ENCODE data around the gene PFKL. TPM values are rescaled to one million over a fixed set of nuclear protein-coding genes. Genes with fewer than 3 reads are reported as not detected.
"Not testable (repeated sequence)": the region's sequence is repeated elsewhere in the genome, so short reads cannot be mapped to it uniquely, and the experiment has no call there.

Gene PFKL
- total RNA-seq, 1 donor from 2014 or later = 329 TPM

DNA sequence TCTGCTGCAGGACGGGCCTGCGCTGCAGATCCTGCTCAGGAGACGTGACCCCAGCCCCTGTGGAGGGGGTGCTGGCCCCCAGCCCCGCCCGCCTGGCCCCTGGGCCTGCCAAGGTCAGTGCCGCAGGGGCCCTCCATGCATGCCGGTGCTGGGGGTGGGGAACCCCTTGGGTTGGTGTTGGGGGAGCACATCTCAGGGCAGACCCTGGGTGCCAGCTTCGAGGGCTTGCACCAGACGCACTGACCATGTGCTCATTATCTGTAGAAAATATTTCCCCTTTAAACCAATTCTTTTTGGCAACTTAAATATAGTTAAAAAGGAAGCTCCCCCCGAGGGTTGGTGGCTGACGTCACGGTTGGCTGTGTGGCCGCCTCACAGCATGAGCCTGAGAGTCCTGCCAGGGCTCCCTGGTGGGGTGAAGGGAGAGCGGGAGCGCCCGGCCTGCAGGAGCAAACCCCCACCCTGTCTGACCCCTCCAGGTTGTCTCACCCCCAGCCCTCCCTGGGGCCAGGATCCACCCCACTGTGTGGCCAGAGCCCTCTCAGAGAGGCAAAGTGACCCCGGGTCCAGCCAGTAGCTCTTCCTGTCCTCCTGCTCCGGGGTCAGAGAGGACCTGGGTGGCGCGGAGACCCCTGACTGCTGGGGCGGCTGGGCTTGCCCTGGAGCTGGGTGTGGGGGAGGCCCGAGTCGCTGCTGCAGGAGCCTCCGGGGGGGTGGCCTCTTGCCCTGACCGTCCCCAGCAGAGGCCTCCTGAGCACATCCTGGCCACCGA lies 5.3 kb upstream of the PFKL start:
- peak in 1 of 2 donors; percentile 66 for DNase-seq (ENCODE audit: low read depth in 2 of 2)

DNA sequence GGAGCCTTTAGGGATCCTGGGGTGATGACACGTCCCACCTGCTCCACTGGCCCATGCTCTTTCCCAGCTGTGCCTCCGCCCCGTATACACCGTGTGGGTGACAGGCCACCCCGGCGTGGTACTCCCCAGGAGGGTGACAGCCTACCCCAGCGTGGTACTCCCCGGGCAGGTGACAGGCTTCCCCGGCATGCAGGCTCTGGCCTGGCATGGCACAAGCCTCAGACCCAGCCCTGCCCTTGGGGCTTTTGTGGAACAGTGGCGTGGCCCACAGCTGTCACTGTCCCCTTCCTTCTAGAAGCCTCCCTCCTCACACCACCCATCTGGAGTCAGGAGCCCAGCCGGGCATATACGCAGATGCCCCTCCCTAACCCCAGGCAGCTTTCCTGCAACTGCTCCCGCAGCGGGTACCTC lies 4.7 kb upstream of the PFKL start:
- no peak for DNase-seq (ENCODE audit: low read depth in 2 of 2)

DNA sequence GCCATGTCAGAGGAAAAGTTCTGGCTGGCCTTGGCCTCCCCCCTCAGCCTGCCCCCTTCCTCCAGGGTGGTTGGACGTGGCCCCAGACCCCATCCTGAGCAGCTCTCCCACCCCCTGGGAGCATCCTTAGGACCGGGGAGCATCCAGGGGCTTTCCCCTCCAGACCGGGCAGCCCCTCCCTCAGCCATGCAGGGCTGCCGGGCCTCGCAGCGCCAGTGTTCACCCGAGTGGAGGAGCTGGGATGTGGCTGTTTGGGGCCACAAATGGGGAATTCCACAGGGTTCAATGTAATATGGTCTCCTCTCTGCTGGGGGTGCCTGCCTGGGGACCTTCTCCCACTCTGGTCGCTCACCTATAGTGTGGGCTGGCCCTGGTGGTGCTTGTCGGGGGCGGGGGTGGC lies 4.2 kb upstream of the PFKL start:
- DNase-seq (ENCODE audit: low read depth in 2 of 2) = no peak

DNA sequence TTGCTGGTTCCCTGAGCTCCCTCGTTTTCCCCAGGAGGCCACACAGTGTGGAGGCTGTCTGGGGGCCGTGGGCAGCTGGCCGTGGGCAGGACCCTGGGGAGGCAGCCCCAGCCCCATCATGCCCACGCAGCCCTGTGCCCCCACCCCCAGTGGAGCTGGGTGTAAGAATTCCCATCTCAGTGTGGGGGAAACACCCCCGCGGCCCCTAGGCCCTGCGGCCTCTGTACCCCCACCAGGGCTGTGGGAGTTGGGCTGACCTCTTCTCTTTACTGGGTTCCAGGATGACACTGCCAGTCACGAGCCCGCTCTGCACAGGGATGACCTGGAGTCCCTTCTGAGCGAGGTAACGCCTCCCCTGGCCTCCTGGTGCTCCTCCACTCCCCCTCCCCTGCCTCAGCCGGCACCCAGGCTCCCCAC lies 3.7 kb upstream of the PFKL start:
- DNase-seq (ENCODE audit: low read depth in 2 of 2) = no peak

DNA sequence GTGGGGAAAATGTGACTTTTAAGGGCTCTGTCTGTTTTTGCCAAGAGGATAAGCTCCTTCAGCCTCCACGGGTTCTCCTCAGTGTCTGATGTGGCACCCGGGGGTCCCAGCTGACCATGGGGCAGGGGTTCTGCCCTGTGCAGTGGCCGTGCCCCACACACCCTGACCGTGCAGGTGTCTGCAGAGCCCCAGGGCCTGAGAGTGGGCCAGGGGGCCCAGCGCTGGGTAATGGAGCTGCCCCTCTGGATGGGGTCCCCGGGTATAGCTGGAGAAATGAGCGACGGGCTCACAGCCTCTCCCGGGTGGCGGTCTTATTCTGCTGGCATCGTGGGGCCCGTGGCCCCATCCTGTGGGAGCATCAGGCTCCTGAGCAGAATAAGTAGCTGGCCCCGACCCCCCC lies 2.9 kb upstream of the PFKL start:
- DNase-seq (ENCODE audit: low read depth in 2 of 2) = no peak

DNA sequence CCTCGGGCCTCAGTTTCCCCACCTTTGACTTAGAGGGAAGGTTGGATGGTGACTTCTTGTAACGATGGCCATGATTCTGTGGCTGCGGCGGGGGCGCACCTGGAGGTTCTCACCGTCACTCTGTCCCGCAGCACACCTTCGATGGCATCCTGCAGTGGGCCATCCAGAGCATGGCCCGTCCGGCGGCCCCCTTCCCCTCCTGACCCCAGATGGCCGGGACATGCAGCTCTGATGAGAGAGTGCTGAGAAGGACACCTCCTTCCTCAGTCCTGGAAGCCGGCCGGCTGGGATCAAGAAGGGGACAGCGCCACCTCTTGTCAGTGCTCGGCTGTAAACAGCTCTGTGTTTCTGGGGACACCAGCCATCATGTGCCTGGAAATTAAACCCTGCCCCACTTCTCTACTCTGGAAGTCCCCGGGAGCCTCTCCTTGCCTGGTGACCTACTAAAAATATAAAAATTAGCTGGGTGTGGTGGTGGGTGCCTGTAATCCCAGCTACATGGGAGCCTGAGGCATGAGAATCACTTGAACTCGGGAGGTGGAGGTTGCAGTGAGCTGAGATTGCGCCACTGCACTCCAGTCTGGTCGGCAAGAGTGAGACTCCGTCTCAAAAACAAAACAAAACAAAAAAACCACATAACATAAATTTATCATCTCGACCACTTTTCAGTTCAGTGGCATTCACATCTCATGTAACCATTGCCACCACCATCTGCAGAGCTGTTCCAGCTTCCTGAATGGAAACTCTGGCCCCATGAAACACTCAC lies 2.1 kb upstream of the PFKL start:
- peak; percentile 86 to 87 for DNase-seq (ENCODE audit: low read depth in 2 of 2)

DNA sequence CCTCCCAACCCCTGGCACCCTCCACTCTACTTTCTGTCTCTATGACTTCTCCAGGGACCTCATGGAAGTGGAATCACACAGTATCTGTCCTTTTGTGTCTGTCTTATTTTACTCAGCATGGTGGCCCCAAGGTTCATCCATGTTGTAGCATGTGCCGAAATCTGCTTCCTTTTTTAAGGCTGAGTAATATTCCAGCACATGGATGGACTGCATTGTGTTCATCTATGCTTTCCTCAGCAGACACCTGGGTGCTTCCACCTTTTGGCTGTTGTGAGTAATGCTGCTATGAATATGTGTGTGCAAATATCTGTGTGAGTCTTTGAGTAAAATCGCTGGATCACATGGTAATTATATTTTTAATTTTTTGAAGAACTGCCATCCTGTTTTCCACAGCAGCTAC lies 1.6 kb upstream of the PFKL start:
- peak in 1 of 2 donors; percentile 32 for DNase-seq (ENCODE audit: low read depth in 2 of 2)

DNA sequence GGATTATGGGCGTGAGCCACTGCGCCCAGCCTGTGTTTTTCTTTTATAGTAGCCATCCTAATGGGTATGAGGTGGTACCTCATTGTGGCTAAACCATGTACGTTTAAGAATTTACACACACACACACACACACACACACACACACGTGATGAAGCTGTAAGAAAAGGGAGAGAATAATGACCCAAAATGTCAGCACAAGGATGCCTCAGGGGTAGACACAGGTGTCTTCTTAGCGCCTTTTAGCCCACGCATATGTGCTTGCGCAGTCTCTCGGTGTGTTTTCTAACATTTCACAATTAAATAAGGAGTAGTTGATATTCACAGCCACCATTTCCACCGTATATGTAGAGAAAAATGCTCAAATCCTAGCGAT lies 782 bp upstream of the PFKL start:
- DNase-seq (ENCODE audit: low read depth in 2 of 2) = no peak

DNA sequence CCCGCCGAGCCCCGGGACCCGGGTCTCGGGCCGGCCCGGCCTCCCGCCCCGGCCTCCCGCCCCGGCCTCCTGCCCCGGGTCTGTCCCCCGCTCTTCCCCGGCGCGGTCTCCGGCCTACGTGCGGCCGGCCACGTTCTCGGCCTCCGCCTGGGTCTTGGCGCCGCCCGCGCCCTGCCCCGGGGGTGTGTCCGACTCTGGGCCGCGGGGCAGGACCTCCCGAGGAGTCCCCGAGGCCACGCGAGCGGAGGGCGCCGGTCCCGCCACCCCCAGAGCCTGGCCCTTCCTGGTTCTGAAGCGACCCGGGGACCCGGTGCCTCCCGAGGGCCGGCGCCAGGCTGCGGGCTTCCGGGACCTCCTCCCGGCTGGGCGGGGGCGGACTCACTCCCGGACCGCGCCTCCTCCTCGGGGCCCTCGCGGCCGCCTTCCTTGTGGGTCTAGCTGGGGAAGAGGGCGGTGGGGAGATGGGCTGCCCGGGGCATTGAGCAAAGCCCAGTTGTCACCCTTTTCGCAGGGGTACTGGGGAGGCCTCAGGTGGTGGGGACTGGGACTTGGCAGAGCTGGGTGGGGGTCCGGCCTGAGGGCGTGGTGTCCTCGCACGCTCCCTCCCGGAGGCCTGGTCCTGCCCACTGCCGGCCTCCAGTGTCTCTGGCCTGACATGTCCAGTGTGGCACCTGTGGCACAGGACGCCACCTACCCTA lies 558 bp downstream of the PFKL start:
- peak; percentile 43 to 53 for DNase-seq (ENCODE audit: low read depth in 2 of 2)

DNA sequence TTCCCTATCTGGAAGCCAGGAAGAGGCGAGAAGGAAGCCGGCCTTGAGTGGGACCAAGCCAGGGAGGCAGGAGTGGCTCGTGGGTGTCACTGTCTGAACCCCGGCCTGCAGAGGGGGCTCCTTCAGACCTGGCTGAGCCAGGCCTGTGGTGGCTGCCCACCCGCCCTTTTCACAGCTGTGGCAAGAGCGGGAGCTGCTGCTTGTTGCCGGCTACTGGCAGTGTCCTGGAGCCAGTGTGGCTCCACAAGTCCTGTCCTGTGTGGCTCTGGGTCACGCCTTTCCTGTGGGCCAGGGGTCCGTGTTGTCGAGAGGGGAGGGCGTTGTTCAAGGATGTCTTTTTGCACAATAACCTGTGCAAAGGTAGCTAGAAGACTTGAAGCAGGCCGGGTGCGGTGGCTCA lies 1.3 kb downstream of the PFKL start:
- DNase-seq (ENCODE audit: low read depth in 2 of 2) = no peak

DNA sequence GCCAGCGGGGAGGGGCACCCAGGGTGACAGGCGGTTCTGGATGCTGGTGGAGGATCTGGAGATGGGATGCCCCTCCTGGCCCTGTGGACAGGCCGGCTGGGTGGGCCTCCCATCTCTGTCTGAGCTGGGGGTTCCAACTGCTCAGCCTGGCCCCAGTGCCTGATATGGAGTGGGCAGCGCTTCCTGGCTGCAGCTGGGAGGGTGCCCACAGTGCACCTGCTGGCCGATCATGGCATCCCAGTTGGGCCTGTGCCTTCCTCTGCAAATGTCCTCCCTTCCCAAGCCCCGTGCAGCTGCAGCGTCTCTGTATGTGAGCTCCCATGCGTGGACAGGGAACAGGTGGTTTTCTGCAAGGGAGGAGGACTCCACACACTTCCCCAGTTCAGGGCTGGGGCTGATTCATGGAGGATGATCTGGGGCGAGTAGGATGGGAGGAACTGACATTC lies 2.1 kb downstream of the PFKL start:
- no peak for DNase-seq (ENCODE audit: low read depth in 2 of 2)

DNA sequence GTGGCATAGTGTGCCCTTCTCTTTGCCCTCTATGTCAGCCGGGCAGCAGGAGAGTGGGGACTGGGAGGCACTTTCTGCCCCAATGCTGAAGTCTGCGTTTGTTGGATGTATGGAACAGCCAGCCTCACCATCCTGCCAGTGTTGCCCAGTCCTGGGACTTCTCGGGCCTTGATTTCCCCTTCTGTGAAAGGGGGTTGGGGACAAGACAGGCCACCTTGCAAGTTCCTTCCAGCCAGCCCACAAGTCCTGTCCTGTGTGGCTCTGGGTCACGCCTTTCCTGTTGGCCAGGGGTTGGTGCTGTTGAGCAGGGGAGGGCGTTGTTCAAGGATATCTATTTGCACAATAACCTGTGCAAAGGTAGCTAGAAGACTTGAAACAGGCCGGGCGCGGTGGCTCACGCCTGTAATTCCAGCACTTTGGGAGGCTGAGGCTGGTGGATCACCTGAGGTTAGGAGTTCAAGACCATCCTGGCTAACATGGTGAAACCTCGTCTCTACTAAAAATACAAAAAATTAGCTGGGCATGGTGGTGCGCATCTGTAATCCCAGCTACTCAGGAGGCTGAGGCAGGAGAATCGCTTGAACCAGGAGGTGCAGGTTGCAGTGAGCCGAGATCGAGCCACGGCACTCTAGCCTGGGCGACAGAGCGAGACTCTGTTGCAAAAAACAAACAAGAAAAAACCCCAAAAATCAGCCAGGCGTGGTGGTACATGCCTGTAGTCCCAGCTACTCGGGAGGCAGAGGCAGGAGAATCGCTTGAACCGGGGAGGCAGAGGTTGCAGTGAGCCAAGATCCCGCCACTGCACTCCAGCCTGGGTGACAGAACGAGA lies 2.9 kb downstream of the PFKL start:
- DNase-seq (ENCODE audit: low read depth in 2 of 2) = not testable (repeated sequence)

DNA sequence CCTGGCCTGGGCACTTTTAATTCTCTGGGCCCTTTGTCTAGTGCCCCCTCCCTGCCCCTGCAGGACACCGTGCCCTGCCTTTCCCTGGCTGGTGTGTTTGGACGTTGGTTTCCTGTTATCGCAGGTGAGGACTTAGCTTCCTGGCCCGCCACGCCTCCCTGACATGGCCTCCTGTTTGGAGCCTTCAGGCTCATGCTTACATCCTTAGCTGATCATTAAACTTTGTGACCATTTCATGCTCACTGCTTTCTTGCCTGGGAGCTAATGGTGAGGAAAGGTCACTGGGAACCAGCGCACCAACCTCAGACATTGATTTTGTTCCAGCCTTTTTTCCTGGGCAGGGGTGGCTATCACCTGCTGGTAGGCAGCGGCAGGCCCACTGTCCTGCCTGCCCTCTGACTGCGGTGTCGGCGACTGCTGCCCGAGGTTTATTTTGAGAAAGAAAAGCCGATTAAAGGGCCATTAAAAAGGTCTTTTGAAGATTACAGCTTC lies 3.7 kb downstream of the PFKL start:
- peak in 1 of 2 donors; percentile 37 for DNase-seq (ENCODE audit: low read depth in 2 of 2)

DNA sequence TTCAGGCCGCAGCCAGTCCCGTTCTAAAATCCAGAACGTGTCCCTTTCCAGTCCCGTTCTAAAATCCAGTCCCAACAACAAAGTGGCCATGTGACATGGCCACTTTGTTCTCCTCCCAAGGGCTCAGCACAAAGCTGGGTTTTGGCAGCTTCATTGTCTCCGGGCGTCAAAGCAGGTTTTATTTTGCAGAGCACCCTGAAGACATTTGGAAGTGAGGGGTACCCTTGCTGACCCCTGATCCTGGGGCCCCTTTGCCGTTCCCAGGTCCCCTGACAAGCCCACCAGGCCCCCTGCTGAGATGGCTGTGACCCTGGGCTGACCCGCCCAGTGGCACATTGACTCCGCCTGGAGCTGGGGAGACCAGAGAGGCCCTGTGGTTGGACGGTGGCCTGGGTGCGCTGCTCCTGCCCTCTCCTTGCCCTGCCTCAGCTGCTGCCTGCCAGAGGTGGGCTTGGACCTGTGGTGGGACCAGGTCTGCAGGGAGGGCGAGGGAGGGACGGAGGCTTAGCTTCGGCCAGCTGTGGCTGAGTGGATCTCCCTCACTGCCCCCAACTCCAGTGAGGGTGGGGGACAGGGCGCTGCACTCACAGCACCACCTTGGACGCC lies 4.3 kb downstream of the PFKL start:
- DNase-seq (ENCODE audit: low read depth in 2 of 2) = no peak

DNA sequence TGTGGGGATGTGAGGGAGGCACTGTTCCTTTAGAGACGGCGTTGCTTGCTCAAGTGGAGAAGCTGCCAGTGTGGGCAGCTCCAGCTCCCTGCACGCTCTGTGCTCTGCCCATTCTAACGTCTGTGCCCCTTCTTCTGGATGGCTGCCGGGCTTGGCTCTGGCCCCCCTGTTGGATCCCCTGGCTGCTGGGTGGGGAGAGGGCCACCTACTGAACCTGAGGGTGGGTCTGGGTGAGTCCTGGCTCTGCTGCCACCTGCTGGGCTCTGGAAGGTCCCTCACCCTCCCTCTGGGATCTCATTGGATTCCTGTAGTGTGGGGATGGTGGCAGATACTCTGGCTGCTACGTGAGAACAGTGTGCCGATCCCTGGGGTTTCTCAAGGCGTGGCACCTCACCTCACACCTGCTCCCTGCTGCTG lies 5.0 kb downstream of the PFKL start:
- DNase-seq (ENCODE audit: low read depth in 2 of 2) = peak; percentile 56 to 77

DNA sequence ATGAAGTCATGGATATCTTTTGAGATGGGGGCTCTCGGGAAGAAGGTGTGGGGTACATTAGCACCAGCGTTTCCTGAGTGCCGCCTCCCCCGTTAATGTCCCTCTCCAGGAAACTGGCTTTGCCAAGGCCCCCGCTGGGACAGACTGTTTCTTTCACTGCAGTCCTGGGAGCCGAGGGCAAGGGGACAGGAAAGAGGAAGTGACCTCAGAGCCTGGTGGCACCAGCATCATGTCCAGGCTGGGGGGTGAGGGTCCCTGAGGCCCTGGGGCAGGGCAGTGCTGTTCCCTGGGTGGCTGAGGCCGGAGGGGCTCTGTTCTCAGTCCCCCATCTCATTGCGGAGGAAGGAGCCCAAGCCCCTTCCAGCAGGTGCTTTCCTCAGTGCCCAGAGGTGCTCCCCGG lies 5.8 kb downstream of the PFKL start:
- DNase-seq (ENCODE audit: low read depth in 2 of 2) = peak in 1 of 2 donors; percentile 52

DNA sequence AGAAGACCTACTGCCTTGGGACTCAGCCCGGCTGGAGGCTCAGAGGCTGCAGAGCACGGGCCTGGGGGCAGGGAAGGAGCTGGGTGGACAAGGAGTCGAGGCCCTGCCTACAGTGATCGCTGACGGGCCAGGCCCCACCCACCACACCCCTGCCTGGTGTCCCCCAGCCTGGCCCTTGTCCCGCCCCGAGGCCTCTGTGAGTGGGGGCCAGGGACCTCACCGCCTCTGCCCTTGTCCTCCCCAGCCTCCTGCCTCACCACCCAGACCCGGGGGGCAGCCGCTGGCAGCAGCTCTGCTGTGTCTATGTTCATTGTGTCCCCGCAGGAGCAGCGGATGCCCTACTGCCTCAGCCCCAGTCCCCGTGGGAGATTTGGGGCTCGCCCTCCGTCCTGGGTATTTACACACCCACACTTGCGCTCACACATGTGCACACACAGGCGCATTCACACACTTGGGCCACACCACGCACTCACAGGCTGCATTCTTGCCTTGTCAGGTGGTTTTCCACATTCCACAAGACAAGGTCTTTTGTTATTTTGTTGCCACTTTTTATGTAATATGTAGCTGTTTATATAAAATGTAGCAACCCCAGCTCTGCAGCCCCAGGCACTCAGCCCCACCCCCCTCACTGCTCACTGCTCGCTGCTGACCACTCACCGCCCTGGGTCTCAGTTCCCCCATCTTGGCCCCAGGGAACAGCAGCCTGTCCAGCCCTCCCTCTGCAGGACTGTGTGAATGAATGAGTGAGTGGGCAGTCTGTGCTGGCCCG lies 7.3 kb downstream of the PFKL start:
- DNase-seq (ENCODE audit: low read depth in 2 of 2) = no peak

DNA sequence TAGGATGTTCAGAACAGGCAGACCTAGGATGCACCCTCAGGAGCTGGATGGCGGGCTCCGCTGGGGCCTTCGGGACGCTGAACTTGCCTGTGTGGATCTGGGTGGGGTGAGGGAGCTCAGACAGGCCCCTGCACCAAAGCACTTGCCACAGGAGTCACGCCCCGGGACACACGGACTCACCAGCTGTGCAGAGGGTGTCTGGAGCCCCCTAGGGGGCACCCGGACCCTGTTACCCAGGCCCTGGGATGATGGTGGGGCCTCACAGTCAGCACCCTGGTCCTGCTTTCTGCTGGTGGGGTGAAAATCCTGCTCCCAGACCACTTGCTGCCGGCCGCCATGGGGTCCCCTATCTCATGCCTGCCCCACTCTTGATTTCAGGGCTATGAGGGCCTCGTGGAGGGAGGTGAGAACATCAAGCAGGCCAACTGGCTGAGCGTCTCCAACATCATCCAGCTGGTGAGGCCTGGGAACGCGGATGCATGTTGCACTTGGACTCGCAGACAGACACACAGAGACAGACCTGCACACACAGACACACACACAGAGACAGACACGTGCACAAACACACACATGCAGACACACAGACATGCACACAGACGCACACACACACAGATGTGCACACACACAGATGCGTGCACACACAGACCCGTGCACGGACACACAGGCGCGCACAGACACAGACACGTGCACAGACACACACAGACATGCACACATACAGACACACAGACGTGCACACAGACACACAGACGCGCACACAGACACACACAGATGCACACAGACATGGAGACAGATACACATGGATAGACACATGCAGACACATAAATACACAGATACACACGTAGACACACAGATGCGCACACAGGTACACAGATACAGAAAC lies 11.0 kb downstream of the PFKL start:
- no peak for DNase-seq (ENCODE audit: low read depth in 2 of 2)

DNA sequence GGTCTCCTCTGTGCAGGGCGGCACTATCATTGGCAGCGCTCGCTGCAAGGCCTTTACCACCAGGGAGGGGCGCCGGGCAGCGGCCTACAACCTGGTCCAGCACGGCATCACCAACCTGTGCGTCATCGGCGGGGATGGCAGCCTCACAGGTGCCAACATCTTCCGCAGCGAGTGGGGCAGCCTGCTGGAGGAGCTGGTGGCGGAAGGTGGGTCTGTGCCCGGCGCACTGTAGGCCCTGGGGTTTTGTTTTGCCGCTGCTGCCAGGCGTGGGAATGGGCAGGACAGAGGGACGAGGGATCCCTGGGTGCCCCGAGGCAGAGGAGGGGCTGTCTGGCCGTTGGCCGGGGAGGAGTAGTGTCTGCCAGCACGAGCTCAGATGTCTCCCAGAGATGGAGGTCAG lies 12.2 kb downstream of the PFKL start:
- no peak for DNase-seq (ENCODE audit: low read depth in 2 of 2)
